H7 (cell line): ENCODE results near the gene MZB1. TPM values are rescaled to one million over a fixed set of nuclear protein-coding genes. Genes with fewer than 3 reads are reported as not detected.
"Not testable (repeated sequence)": the region's sequence is repeated elsewhere in the genome, so short reads cannot be mapped to it uniquely, and the experiment has no call there.

ENCODE experiments used
- DNase-seq: peaks from one replicate; pipeline ENCODE4 v3.0.0; 2012
- H3K27me3 ChIP-seq: 2 replicates; pipeline ENCODE4 v1.6.0; 2011; ENCODE audit warnings: mild to moderate bottlenecking, low read length; ENCODE audit not compliant: control insufficient read depth, insufficient read depth
- H3K36me3 ChIP-seq: replicated peaks from 2 replicates; pipeline ENCODE4 v1.5.1; 2011; ENCODE audit warnings: low read length; ENCODE audit not compliant: control insufficient read depth, insufficient read depth
- H3K4me3 ChIP-seq: 2 replicates; pipeline ENCODE4 v1.5.1; 2011; ENCODE audit warnings: low read depth, mild to moderate bottlenecking, control low read depth, low read length, moderate library complexity; ENCODE audit not compliant: insufficient read depth
- total RNA-seq: library from RNA; depleted of rRNA; stranded (reverse); fragments of >200 nt; shearing (Covaris generic); gene quantifications from 2 replicates; pipeline ENCODE4 v1.2.3, GENCODE V29; 2014

MZB1 gene
- total RNA-seq, 1 experiment from 2014 or later: not detected

DNA sequence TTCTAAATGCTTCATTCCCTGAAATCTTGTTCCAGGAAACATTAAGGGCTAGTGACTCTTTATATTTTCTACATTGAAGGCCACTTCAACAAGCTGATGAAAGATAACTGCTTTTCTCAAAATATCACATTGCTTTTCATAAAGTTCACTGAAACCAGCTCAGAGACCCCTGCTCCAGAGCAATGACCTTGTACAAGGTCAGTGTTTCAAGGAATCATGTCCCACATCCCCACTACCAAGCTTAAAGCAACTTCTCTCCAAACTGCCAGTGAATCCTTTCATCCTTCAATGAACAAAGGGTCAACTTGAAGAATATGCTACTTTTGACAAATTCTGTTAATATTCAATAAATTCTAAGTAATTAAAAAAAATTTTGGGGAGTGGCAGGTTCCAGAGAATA lies 26.2 kb upstream of the MZB1 start:
- H3K36me3 ChIP-seq: peaks cover 1% of the 10 kb centered on the region; the same call in 1 of the 2 replicates
- DNase-seq: no peak
- H3K27me3 ChIP-seq: no peaks in the 10 kb centered on the region
- H3K4me3 ChIP-seq: no peak overlapping the region

DNA sequence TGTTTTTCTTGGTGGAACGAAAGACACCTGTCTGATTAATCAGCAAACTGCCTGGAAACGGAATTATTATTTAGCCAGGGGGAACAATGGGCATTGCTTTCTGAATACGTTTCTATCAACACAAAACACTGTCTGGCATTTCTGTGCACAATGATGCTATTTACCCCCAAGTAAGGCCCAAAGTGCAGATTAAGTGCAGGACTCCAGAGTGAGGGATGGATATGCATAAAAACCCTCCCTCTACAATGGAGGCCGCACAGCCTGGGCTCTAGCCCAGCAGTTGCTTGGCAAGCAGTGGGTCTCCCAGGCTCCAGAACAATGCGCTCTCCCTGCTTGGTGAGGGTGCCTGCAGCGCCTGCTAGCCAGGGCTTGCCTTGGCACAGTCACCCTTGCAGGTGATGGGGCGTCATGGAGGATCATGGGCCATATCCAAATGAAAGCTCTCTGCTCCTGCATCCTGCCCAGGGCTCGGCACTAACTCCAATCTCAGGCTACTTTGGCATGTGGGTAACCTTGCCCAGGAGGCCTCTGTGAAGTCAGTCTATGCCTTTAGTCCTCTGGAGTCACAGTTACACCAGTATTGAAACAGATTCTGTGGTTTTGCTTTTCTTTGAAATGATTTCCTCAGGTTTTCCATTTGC lies 25.6 kb upstream of the MZB1 start:
- no peak for DNase-seq
- H3K36me3 ChIP-seq: peaks cover 1% of the 10 kb centered on the region; the same call in 1 of the 2 replicates
- no peak overlapping the region for H3K4me3 ChIP-seq
- no peaks in the 10 kb centered on the region for H3K27me3 ChIP-seq

DNA sequence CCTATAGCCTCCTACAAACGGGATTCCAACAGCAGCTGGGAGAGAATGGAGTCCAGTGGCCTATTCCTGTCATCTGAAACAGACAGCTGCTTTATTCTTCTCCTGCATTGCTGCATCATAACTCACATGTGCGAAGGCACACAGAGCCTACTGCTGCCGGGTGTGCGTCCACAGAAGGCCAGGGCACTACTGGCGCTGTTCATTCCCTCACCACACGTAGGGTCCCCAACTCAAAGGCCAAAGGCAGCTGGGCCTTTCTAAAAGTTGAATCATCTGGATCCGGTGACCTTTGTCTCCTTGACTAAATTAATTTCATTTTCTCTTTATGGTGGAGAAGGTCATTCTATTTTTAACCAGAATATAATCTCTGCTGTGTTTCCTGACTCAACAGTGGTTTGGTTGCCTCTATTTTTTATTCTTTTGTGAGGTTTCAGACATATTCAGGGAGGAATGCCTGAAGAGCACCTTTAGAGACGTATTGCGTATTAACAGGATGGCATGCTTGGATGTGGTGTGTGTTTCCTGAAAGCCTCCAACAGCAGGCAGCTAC lies 24.9 kb upstream of the MZB1 start:
- DNase-seq: no peak
- H3K36me3 ChIP-seq: peaks cover 1% of the 10 kb centered on the region; the same call in 1 of the 2 replicates
- no peak overlapping the region for H3K4me3 ChIP-seq
- no peaks in the 10 kb centered on the region for H3K27me3 ChIP-seq

DNA sequence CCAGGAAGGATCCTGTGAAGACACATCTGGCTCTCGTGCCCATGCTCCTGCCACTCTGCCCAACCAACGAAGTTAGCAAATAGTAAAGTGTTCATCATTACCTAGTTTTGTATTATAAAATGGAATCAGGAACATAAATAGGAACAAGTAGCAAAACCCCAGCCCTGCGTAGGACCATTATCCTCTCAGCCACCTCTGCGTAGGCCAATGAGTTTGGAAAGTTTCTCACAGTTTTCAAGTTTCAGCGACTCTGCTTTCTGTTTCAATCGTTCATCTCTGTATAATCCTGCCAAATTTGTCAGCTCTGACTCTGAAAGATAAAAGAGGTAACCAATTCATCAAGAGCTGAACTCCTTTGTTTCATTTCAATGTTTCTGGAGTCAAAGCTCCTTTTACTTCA lies 24.2 kb upstream of the MZB1 start:
- H3K4me3 ChIP-seq: no peak overlapping the region
- H3K27me3 ChIP-seq: no peaks in the 10 kb centered on the region
- DNase-seq: no peak
- H3K36me3 ChIP-seq: peaks cover 1% of the 10 kb centered on the region; the same call in 1 of the 2 replicates

DNA sequence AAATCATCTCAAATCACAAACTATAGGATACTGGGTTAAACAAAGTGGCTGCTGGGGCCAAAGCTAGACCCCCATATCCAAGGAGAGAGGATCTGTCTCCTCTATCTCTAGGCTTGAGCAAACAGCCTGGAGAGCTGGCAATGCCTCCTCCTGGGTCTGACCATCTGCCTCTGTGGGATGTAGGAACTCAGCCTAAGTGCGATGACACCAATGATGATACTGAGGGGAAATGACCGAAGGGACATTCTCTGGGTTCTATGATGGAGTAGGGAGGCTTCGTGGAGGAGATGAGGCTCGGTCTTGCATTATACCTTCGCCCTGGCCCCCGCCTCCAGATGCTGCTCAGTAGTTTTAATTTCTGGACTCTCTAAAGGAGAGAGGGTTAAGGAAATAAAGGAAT lies 23.4 kb upstream of the MZB1 start:
- no peak for DNase-seq
- peaks cover 1% of the 10 kb centered on the region; the same call in 1 of the 2 replicates for H3K36me3 ChIP-seq
- H3K4me3 ChIP-seq: no peak overlapping the region

DNA sequence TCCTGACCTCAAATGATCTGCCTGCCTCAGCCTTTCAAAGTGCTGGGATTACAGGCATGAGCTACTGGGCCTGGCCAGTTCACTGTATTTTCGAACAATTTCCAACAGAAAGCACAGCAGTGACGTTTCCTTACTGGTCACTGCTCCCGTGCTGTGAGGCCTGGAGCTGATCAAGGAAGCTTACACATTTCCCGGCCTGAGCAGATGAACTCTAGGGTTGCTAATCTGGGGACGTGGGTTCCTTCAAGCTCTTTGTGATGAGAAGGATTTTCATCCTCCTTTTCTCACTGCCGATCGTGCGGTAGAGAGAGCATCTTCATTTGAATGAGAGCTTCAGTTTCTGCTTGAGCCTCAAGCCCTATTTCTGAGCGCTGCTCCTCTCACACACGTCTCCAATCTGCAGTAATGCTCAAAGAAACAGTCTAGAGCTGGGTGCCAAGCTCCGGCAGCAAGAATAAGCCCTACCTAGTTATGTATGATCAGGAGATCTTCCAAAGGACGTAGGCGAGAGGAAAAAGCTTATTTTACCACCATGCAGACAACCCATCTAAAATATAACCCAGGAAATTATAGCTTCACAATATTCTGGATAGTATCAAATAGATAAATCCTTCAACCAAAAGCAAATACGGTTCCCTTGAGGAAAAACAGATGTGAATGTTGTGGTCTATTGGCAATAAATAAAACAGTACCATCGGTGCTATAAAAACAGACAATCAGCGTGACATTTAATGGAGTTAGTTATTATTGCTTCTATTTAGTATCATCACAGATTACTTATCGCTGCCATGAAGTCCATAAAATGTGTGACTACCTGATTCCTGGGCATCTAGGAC lies 21.5 kb upstream of the MZB1 start:
- no peak for DNase-seq
- Histone ChIP-seq H3K27me3 (no peaks in the 10 kb centered on the region), H3K36me3 (peaks cover 1% of the 10 kb centered on the region; the same call in 1 of the 2 replicates), H3K4me3 (no peak overlapping the region)

More for the DNA sequence above, 23.4 kb upstream of the MZB1 start:
- no peaks in the 10 kb centered on the region for H3K27me3 ChIP-seq

DNA sequence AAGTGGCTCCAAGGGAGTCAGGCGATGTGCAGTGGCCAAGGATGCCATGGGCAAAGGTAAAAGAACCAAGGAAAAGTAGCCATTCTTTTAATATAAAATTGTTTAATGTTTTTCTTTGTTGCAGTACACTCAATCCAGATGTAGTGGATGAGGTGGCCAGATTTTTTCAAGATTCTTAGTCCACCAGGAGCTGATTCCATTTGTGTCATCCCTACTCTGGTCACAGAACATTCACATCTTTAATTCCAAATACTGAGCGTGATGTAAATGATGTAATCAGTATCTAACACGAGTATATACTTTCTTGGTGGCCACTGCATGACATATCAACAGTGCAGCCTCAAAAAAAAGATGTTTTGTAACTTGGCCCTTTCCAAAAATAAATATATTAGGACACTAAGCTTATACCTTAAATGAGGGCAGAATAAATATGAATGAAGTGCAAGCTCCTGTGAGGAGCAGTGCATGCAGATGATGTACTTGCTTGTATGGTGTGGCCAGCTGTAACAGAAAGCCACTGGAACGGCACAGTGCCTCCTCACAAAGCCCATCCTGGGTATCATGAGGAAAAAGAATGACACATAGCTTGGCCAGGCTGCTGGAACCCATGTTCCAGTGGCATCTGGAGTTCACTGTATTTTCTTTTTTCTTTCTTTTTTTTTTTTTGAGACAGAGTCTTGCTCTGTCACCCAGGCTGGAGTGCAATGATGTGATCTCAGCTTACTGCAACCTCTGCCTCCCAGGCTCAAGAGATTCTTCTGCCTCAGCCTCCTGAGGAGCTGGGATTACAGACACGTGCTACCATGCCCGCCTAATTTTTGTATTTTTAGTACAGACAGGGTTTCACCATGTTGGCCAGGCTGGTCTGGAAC lies 20.6 kb upstream of the MZB1 start:
- no peaks in the 10 kb centered on the region for H3K27me3 ChIP-seq

DNA sequence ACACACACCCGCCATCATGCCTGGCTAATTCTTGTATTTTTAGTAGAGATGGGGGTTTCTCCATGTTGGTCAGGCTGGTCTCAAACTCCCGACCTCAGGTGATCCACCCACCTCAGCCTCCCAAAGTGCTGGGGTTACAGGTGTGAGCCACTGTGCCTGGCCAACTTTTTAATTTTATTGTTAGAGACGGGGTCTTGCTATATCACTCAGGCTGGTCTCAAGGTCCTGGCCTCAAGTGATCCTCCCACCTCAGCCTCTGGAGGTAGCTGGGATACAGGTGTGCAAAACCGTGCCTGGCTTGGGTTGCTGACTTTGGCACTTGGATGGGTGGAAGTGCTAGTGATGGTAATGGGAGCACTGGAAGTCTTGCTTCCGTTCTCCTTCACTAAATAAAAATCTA lies 19.4 kb upstream of the MZB1 start:
- not testable (repeated sequence) for DNase-seq, H3K36me3 ChIP-seq

More for the DNA sequence above, 20.6 kb upstream of the MZB1 start:
- H3K4me3 ChIP-seq: no peak overlapping the region
- H3K36me3 ChIP-seq: peaks cover 1% of the 10 kb centered on the region; the same call in 1 of the 2 replicates
- no peak for DNase-seq

DNA sequence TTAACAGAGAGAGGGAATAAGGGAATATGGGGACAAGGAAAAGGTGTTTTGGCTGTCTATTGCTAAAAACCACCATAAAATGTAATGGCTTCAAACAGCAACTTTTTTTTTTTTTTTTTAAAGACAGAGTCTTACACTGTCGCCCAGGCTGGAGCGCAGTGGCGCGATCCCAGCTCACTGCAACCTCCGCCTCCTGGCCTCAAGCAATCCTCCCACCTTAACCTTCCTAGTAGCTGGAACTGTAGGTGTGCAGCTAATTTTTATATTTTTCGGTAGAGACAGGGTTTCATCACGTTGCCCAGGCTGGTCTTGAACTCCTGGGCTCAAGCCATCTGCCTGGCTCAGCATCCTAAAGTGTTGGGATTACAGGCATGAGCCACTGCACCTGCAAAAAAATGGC lies 18.5 kb upstream of the MZB1 start:
- Histone ChIP-seq H3K27me3 (no peaks in the 10 kb centered on the region), H3K4me3 (no peak overlapping the region), H3K36me3 (0 out of 2 replicates have a peak, but pooled peaks cover 1% of the 10 kb centered on the region)
- no peak for DNase-seq

More for the DNA sequence above, 19.4 kb upstream of the MZB1 start:
- H3K27me3 ChIP-seq, H3K4me3 ChIP-seq: not testable (repeated sequence)

DNA sequence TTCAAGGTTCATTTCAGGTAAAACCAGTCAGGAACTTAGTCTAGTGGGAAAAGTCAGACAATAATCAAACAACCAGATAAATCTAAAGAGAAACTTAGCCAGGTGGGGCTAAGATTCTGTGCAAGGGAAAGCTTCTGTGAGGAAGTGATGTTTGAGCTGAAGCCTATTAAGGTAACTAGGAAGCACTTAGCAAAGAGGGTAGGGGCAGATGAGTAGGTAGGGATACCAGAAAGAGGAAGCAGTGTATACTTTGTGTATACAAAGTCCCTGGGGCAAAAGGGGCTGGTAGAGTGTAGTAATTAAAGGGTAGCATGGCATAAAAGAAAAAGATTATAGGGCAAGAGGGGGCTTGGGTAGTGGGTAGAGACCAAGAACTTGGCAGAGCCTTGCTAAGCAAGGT lies 17.8 kb upstream of the MZB1 start:
- H3K36me3 ChIP-seq: 0 out of 2 replicates have a peak, but pooled peaks cover 1% of the 10 kb centered on the region
- H3K4me3 ChIP-seq: no peak overlapping the region
- no peak for DNase-seq
- H3K27me3 ChIP-seq: no peaks in the 10 kb centered on the region

DNA sequence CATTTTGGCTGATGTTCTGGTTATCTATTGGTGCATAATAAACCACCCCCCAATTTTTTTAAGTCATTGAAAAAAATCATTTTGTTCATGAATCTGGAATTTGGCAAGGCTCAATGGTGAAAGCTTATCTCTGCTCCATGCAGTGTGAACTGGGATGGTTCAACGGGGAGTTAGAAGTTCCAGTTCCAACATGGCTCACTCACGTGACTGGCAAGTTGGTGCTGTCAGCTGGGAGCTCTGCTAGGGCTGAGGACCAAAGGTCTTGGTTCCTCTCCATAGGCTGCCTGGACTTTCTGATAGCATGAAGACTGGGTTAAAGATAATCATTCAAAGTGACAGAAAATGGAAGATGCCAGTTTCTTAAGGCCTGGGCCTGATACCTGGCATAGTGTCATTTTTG lies 17.2 kb upstream of the MZB1 start:
- DNase-seq: no peak
- Histone ChIP-seq H3K27me3 (no peaks in the 10 kb centered on the region), H3K4me3 (no peak overlapping the region), H3K36me3 (no peaks in the 10 kb centered on the region)

DNA sequence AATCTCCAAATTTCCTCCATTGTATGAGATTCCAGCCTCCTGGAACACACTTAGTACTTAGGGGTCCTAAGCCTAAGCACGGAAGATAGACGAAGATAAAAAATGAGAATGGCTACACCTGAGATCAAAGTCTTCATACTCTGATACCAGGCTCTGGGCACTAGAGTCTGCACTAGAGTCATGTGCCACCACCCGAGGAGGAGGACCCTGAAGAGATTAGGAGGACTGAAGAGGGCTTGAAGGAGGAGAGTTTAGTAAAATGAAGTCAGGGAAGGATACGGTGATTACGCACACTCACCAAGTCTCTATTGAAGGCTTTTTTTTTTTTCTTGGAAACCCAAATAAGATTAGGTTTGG lies 14.7 kb upstream of the MZB1 start:
- DNase-seq: peak; percentile 54
- peak overlapping the region; percentile 65; the same call in 1 of the 2 replicates for H3K4me3 ChIP-seq
- H3K27me3 ChIP-seq: no peaks in the 10 kb centered on the region

DNA sequence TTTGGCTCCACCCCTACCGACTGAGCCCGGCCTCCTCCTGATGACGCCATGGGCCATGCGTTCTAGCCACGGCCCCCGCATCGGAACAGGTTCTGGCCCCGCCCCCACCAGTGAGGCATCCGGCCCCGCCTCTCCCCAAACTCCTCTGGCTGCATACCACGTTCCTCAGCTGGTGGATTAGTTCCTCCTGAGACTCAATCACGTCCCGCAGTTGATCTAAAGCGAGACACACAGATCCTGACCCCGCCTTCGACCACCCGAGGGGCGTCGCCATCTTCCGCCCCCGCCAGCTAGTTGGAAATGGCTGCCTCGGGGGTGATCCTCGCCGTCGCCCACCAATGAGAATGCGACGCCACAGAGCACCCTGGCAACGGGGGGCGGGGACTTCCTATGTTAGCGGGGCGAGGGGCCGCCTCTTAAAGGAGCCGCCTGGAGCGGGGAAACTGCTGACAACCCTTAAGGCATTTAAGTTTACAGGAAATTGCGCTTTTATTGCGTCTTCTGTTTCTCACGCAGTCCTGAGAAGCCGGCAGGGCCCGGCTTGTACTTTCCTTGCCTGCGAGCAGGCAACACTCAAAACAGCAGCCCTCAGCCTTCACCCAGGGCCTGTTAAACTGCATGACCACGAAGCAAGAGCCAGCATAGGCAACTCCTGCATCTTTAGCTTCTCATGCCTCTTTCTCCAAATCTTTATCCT lies 14.2 kb upstream of the MZB1 start, which contains the start of gene SPATA24:
TSS of gene SPATA24 (minus strand) at position 303 of the 697 bp plus-strand sequence. CDS start at position 274, 29 bp downstream.
- DNase-seq: peak; percentile 98
- Histone ChIP-seq H3K36me3 (peaks cover 8% of the 10 kb centered on the region), H3K27me3 (no peaks in the 10 kb centered on the region), H3K4me3 (peak within 1 kb of the TSS; percentile 65)

More for the DNA sequence above, 14.7 kb upstream of the MZB1 start:
- H3K36me3 ChIP-seq: peaks cover 8% of the 10 kb centered on the region
